Fibroblast of skin of back (primary cell): Measurements from ENCODE around the gene CTSA.
"Not testable (repeated sequence)": the region's sequence is repeated elsewhere in the genome, so short reads cannot be mapped to it uniquely, and the experiment has no call there.

Source experiments
- DNase-seq: peaks from one replicate; pipeline ENCODE4 v3.0.0-alpha.2; 2013

CTSA gene

GRCh38 chr20:45867136-45867818 is 23.9 kb upstream of the CTSA start:
- no peak for DNase-seq

GRCh38 chr20:45867819-45868176 is 23.3 kb upstream of the CTSA start:
- peak; percentile 67 for DNase-seq

- no peak for DNase-seq
Observed at GRCh38 chr20:45872626-45873025, 18.5 kb upstream of the CTSA start.

GRCh38 chr20:45873409-45874103 is 17.6 kb upstream of the CTSA start:
- no peak for DNase-seq

- DNase-seq: not testable (repeated sequence)
Observed at GRCh38 chr20:45874104-45874481, 17.0 kb upstream of the CTSA start.

- no peak for DNase-seq
Observed at GRCh38 chr20:45874576-45874975, 16.6 kb upstream of the CTSA start.

- no peak for DNase-seq
Observed at GRCh38 chr20:45878076-45878761, 12.9 kb upstream of the CTSA start.

- peak; percentile 99 for DNase-seq
Observed at GRCh38 chr20:45880988-45881788, 9.9 kb upstream of the CTSA start, which contains the start of gene ZSWIM1. Gene ZSWIM1 (plus strand): TSS chr20:45881227. CDS start chr20:45882593, 1,366 bp downstream.

GRCh38 chr20:45882469-45883099 is 8.6 kb upstream of the CTSA start:
- no peak for DNase-seq

GRCh38 chr20:45883100-45883469 is 8.1 kb upstream of the CTSA start:
- no peak for DNase-seq

GRCh38 chr20:45886590-45887345 is 4.4 kb upstream of the CTSA start:
- DNase-seq: no peak

GRCh38 chr20:45887346-45887715 is 3.8 kb upstream of the CTSA start, which contains the start of gene SPATA25:
Gene SPATA25 (minus strand): TSS chr20:45887622. CDS start chr20:45887590, 32 bp downstream.
- DNase-seq: no peak

GRCh38 chr20:45888681-45889080 is 2.5 kb upstream of the CTSA start:
- DNase-seq: no peak

GRCh38 chr20:45890077-45890984 is 804 bp upstream of the CTSA start:
- DNase-seq: peak; percentile 80

- DNase-seq: peak; percentile 40
Observed at GRCh38 chr20:45892049-45892825, 1.1 kb downstream of the CTSA start.

GRCh38 chr20:45892828-45893500 is 1.8 kb downstream of the CTSA start:
- no peak for DNase-seq

GRCh38 chr20:45893831-45894230 is 2.7 kb downstream of the CTSA start:
- DNase-seq: no peak

- no peak for DNase-seq
Observed at GRCh38 chr20:45894797-45895196, 3.7 kb downstream of the CTSA start.

GRCh38 chr20:45896641-45897161 is 5.6 kb downstream of the CTSA start:
- no peak for DNase-seq
